ENCODE data around the gene VWA1.
"Not testable (repeated sequence)": the region's sequence is repeated elsewhere in the genome, so short reads cannot be mapped to it uniquely, and the experiment has no call there.

The VWA1 gene

DNA sequence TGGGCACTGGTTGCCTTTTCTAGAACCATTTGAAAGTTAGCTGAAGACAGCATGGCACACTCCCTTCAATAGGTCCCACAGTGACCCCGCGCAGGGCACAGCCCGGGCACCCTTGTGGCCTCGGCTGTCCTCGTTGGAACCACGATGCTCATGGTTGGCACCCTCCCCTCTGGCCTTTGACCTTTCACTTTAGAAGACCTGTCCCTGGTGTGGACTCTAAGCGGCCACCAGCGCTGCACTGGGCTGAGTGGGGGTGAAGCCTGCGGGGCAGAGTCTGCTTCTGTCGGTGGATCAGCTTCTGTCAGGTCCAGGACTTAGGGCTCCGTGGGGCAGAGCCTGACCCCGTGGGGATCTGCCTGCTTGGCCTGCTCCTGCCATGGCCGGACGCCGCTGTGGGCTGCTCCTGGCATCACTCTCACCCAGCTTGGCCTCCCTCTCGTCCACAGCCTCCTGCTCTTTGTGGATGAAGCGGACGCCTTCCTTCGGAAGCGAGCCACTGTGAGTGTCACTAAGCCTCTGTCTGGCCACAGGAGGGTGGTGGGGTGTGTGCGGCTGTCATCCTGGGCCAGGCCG is 21.3 kb downstream of the VWA1 start:
- DNase-seq (ENCODE audit: low read depth in 3 of 3): not testable (repeated sequence)

DNA sequence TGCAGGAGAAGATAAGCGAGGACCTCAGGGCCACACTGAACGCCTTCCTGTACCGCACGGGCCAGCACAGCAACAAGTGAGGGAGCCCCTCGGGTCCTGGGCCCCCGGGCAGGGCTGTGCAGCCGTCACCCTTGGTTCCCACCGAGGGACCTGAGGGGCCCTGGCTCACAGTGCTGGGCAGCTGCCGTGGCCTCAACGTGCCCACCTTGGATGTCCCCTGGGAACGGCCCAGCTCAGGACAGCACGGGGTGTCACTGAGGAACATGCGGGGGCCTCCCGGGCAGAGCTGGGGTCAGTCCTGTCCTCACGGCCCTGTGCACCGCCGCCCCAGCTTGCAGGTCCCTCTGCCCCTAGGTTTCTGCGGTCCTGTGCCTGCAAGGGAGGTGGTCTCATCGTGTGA is 23.7 kb downstream of the VWA1 start:
- not testable (repeated sequence) for DNase-seq (ENCODE audit: low read depth in 3 of 3)

DNA sequence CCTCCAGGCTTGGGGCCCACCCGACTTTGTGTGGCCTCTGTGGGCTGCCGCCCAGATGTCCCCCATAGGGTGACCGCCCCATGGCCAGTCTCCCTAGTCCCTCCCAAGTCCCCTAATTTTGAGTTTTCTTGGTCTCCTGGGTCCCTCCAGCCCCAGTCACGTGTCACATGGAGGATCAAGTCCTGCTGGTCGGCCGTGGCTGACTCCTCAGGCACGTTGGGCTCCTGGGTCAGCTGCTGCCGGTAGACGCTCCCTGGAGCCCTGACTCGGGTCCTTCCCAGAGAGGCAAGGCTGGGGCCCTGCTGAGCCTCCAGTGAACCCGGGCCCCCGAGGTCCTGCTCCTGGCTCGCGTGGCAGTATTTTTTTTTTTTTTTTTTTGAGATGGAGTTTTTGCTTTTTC is 24.2 kb downstream of the VWA1 start:
- not testable (repeated sequence) for DNase-seq (ENCODE audit: low read depth in 3 of 3)

DNA sequence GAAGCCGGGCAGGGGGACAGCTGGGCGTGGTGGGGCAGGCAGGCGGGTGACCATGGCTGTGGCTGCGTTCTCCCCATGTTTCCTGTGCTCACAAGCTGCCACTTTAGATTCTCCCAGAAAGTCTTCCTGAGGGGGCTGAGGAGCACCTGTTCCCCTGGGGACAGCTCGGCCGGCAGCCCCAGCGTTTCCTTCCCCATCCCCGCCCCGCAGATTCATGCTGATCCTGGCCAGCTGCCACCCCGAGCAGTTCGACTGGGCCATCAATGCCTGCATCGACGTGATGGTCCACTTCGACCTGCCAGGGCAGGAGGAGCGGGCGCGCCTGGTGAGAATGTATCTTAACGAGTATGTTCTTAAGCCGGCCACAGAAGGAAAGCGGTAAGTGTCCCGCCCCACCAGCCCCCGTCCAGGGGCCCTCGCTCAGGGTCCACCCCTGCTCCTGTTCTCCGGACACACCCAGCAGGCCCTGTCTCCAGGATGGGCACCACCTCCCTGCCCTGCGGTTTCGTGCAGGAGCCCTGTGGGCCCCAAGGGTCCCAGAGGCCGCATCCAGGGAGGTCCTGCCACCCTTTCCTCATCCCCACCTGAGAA is 25.1 kb downstream of the VWA1 start:
- DNase-seq (ENCODE audit: low read depth in 3 of 3): no peak

DNA sequence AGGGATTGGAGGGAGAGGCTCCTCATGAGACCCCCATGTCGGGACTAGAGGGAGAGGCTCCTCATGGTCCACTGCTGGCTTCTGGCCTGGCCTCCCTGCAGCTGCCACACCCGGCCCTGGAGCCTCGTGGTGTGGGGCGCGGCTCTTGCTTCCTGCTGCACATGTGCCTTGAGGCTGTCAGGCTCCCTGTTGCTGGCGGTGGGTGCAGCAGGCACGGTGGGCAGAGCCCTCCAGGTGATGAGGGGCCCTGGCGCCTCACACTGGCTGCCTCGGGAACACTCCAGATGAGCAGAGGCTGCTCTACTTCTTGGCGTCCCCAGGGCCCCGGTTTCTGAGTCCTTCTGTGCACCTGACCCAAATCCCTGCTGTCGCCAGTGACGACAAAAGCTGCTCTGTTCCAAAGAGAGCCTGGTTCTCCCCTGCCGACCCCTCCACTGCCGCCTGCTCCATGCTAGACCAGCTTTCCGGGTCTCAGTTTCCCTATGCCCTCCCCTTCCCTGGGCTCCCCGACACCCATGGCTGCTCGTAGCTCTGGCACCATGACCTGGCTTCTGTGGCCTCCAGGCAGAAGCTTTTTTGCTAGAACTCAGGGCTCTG is 26.3 kb downstream of the VWA1 start:
- DNase-seq (ENCODE audit: low read depth in 3 of 3): no peak

DNA sequence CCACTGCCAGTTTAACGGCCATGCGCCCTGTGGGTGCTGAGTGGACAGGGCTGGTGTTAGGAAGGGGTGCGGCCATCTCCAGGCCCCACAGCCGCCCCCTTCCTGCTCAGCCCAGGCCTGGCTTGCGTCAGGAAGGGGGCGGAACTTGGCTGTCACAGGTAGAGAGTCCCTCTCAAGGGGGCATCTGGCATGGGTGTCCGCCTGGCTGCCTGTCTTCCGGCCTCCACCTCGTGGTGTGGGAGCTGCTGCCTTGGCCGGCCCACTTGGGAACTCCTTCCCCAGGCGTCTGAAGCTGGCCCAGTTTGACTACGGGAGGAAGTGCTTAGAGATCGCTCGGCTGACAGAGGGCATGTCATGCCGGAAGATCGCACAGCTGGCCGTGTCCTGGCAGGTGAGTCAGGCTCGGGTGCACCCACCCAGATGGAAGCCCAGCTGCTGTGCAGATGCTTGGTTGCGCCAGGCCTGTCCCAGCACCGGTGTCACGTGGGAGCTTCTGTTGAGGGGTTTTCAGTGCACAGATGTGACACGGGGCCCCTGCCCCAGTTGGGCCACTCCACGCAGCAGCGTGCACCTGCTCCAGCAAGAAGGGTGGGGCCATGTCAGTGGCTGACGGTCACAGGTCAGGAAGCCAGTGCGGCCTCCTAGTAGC is 27.0 kb downstream of the VWA1 start:
- DNase-seq (ENCODE audit: low read depth in 3 of 3): no peak

DNA sequence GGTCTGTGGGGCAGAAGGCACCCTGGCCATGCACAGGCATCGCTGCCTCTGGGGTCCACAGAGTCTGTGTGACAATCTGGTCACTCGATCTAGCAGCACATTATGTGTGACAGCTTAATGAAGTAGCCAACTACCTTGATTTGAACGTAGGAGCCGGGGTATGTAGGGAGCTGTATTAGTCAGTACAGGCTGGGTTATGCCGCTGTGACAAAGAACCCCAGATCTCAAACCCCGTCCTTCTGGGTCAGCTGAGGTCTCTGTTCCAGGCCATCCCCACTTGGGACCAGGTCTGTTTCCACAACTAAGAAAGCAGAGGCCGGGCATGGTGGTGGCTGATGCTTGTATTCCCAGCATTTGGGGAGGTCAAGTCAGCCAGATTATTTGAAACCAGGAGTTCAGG is 27.8 kb downstream of the VWA1 start:
- DNase-seq (ENCODE audit: low read depth in 3 of 3): no peak

DNA sequence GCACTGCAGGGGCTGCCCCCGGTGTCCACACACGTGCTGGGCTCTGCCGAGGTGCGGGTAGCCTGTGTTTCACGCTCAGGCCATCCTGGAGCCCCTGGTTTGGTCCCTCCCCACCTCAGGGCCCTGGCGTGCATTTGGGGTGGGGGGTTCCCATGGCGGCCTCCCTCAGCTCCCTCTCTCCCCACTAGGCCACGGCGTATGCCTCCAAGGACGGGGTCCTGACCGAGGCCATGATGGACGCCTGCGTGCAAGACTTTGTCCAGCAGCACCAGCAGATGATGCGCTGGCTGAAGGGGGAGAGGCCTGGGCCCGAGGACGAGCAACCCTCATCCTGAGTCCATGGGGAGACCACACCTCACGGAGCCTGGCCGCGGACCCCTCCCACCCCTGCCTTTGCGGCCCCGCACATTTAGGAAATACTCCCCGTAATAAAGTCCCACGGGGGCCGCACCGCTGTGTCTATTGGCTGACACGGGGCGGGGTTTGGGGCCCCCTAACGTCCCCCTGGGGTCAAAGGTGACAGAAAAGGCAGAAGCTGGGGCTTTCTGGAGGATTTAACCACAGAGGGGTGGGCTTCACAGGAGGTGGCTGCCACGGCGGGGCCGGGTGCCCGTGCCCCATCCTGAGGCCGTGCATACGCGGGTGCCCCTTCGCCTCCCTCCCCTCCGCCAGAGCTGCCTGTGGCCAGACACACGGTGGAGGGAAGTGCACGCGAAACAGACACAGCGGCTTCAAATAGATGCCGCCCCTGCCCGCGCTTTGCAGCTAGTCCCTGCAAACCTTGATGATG is 32.9 kb downstream of the VWA1 start:
- not testable (repeated sequence) for DNase-seq (ENCODE audit: low read depth in 3 of 3)

DNA sequence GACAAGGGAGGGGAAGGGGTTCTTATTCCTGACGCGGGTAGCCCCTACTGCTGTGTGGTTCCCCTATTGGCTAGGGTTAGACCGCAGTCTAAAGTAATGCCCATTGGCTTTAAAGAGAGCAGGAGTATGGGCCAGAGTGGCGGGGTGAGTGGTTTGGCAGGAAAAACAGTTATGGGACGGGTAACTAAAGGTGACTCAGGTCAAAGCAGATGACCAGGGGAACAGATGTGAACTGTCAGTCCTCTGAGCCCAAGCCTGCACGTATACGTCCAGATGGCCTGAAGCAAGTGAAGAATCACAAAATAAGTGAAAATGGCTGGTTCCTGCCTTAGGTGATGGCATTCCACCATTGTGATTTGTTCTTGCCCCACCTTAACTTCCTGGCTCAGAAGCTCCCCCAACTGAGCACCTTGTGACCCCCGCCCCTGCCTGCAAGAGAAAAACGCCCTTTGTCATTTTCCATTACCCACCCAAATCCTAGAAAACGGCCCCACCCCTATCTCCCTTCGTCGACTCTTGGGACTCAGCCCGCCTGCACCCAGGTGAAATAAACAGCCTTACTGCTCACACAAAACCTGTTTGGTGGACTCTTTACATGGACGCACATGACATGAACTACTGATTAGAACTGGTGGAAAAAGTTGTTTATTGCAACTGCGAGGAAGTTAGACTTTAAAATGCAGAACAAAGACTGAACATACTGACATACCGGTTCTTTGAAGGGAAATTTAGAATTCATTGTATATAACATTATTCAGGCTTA is 35.3 kb downstream of the VWA1 start:
- DNase-seq (ENCODE audit: low read depth in 3 of 3): no peak

DNA sequence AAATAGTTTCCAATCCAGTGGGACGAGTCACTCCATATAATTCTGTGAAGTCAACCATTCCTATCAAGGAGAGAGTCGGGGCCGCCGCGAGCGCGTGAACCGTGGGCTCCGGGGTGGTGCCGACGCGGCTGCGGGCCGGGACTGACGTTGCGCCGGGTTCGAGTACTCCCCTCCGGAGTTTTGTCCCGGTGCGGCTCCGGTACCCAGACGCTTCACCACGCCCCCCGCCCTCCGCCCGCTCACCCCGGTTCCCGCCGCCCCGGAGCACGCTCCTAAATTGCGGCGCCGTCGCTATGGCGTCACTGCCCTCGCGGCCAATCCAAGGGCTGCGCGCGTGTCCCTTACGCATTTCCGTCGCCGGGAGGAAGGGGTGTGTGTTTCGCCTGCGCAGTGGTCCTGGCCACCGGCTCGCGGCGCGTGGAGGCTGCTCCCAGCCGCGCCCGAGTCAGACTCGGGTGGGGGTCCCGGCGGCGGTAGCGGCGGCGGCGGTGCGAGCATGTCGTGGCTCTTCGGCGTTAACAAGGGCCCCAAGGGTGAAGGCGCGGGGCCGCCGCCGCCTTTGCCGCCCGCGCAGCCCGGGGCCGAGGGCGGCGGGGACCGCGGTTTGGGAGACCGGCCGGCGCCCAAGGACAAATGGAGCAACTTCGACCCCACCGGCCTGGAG is 36.0 kb downstream of the VWA1 start, which contains the start of gene ATAD3B:
Gene ATAD3B, plus strand, starts transcription at position 377 of the 664 bp plus-strand sequence. Its CDS starts 120 bp downstream, at position 497.
- peak; percentile 86 to 92 (median 88) for DNase-seq (ENCODE audit: low read depth in 3 of 3)

DNA sequence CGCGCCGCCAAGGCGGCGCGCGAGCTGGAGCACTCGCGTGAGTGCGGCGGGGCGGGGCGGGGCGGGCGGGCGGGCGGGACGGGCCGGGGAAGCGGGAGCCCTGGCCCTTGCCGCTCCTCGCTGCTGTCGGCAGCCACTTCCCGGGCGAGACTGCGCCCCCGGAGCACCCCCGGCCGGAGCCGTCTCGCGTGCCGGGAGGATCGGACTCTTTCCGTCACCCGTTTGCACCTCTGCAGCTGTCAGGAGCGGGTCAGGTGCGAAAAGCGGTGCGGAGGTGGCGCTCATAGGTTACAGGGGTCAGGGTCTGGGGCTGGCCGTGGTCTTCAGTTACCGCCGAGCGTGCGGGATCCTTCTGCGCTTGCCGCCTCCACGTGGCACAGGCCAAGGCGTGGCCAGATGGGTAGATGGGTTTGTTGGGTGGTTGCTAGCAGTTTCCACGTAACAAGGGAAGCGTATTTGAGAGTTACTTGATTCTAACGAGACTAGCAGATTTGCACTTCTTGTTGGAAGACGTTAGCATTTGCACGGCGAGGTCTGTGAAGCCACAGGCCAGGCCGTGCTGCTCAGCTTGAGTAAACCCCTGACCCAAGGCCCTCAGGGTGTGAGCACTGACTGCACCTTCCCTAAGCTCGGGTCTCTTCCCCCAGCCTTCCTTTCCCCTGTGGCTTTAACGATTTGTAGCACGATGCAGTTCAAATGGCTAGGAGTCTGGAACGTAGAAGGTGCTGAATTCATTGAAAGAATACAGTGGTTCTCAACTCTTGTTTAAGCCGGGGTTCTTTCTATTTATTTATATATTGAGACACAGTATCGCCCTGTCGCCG is 36.8 kb downstream of the VWA1 start:
- peak in 1 of 3 experiments; percentile 23 for DNase-seq (ENCODE audit: low read depth in 3 of 3)

DNA sequence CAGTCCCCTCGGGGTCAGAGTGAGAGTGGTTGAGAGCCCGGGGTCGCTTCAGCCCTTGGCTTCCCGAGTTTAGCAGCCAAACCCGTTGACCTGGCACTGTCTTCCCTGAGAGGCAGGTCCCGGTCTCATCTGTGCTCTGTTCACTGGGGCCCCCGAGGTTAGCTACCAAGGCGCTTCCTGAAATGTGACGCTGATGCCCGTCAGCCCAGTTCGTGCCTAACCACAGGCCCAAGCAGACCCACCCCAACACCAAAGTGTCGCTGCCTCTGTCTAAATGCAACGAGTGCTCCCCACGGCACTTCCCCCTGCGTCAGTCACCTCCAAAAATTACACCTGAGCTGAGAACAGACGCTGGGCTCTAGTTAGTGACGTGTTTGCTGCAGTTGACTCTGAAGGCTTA is 40.5 kb downstream of the VWA1 start:
- DNase-seq (ENCODE audit: low read depth in 3 of 3): not testable (repeated sequence)

DNA sequence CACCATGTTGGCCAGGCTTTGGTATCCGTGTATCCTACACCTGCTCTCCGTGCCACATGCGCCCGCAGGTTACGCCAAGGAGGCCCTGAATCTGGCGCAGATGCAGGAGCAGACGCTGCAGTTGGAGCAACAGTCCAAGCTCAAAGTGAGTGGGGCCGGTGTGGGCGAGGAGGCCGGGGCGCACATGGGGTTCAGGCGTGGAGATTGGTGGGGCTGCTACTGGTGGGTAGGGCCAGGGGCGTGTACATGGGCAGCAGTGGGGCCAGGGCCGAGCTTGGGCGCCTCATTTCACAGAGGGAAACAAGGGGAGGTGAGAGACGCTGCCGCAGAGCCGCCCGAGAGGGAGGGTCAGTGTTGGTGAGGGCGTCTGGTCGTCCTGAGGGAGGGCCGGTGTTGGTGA is 41.7 kb downstream of the VWA1 start:
- no peak for DNase-seq (ENCODE audit: low read depth in 3 of 3)

DNA sequence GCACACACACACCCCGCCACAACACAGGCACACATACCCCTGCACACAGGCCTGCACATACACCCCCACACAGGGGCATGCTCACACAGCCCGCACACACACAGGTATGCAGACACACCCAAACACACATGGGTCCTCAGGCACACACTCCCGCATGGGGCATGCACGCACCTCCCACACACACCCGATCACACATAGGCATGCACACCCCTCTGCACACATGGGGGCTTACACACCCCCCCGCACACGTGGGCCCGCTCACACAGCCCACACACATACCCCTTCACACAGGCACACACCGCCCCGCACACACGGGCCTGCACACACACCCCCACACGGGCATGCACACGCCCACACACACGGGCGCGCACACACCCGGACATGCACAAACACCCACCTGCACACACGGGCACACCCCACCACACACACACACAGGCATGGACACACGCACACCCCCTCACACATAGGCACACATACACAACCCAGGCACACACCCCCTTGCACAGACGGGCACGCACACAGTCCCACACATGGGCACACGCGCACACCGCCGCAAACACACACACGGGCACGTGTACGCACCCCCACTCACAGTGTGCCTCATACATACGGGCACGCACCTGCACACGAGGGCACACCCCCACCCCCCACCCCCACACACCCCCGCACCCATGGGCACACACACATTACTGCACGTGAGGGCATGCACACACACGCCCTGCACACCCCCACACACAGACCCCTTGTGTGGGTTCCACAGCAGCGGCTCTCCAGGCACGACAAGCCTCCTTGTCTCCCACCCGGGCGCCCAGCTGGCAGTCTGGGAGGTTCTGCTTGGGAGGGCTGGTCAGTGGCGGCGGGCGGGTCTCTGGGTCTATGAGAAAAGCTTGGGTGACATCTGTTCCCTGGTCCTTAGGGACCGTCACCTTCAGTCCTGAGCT is 44.3 kb downstream of the VWA1 start:
- no peak for DNase-seq (ENCODE audit: low read depth in 3 of 3)

DNA sequence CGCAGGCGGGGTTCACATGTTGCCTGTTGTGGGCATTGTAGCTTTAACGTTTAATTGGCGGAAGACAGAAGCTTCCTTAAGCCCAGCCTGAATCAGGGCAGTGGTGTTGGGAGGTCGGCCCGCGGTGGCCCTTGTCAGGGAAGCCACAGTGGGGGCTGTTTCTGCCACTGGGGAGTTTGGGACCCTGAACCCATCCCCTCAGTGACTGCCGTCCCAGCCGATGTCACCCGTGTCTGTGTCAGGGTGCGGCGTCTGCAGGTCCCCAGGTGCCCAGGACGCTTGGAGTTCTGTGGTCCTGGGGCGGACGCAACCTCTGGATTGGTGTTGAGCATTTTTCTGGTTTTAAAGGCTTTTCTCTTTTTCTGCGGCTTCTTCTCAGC is 45.0 kb downstream of the VWA1 start:
- DNase-seq (ENCODE audit: low read depth in 3 of 3): not testable (repeated sequence)

DNA sequence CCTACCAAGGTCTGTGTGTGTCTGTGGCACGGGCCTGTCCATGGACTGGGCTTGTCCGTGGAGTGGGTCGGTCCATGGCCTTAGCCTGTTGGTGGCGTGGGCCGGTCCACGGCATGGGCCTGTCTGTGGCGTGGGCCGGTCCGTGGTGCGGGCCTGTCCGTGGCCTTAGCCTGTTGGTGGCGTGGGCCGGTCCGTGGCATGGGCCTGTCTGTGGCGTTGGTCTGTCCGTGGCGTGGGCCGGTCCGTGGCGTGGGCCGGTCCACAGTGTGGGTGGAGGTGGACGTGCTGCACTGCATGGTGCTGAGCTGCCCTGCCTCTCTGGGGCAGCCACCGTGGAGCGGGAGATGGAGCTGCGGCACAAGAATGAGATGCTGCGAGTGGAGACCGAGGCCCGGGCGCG is 46.3 kb downstream of the VWA1 start:
- DNase-seq (ENCODE audit: low read depth in 3 of 3): not testable (repeated sequence)

DNA sequence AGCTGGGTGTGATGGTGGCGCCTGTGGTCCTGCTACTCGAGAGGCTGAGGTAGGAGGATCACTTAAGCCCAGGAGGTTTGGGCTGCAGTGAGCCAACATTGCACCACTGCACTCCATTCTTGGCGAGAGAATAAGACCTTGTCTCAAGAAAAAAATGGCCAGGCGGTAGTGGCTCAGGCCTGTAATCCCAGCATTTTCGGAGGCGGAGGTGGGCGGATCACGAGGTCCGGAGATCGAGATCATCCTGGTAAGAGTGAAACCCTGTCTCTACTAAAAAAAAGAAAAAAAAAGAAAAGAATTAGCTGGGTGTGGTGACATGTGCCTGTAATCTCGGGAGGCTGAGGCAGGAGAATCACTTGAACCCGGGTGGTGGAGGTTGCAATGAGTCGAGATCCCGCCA is 47.4 kb downstream of the VWA1 start:
- no peak for DNase-seq (ENCODE audit: low read depth in 3 of 3)

DNA sequence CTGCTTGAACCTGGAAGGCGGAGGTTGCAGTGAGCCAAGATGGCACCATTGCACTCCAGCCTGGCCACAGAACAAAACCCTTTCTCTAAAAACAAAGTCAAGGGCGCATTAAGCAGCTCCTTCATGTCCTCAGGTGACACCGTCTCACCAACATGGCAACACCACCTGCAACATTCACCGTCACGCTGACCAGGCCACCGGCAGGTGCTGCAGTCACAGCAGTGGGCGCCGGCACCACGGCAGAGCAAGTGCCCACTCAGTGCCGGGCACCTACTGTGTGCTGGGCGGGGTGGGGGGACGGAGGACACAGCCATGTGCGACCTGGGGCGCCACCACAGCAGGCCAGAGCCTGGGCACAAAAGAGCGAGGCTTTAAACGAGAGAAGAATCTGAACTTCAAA is 48.2 kb downstream of the VWA1 start:
- no peak for DNase-seq (ENCODE audit: low read depth in 3 of 3)

All from stimulated activated CD4-positive, alpha-beta T cell treated with anti-CD3 and anti-CD28 coated beads, TNF-alpha, amount 100 ng/mL, for 4 hours (primary cell).